Progenitor cell of endocrine pancreas (in vitro differentiated cells): ENCODE results near the gene ZDHHC3. TPM values are rescaled to one million over a fixed set of nuclear protein-coding genes. Genes with fewer than 3 reads are reported as not detected.
A peak's percentile ranks its signal among the peaks of the same experiment; 100 is the strongest.

Experiments used
- DNase-seq: peaks from one replicate; pipeline ENCODE4 v3.0.0; 2021; ENCODE audit warnings: low spot score; ENCODE audit not compliant: unreplicated experiment
- H3K27ac Mint-ChIP-seq: 2 replicates; pipeline ENCODE4 v1.8.0; 2021; ENCODE audit warnings: mild to moderate bottlenecking, moderate library complexity, mixed read lengths
- H3K27me3 Mint-ChIP-seq: 2 replicates; pipeline ENCODE4 v1.8.0; 2021; ENCODE audit warnings: mixed read lengths
- H3K36me3 Mint-ChIP-seq: 2 replicates; pipeline ENCODE4 v1.8.0; 2022; ENCODE audit warnings: mixed read lengths; ENCODE audit not compliant: insufficient read depth
- H3K4me1 Mint-ChIP-seq: 2 replicates; pipeline ENCODE4 v1.8.0; 2021; ENCODE audit warnings: low read depth, mixed read lengths
- H3K4me3 Mint-ChIP-seq: 2 replicates; pipeline ENCODE4 v1.8.0; 2021; ENCODE audit warnings: low read depth, mild to moderate bottlenecking, moderate library complexity, mixed read lengths
- H3K9me3 Mint-ChIP-seq: 2 replicates; pipeline ENCODE4 v1.8.0; 2021; ENCODE audit warnings: low read depth, mixed read lengths
- CTCF ChIP-seq: fragments of 200-600 bp; sonication (generic); IDR thresholded peaks from one replicate; pipeline ENCODE4 v1.5.0; 2021; ENCODE audit warnings: antibody characterized with exemption, mild to moderate bottlenecking; ENCODE audit not compliant: unreplicated experiment
- total RNA-seq: library from RNA; stranded (reverse); gene quantifications from 2 replicates; pipeline ENCODE4 v1.2.1, GENCODE V29; 2021

ZDHHC3 gene
- total RNA-seq, 1 donor from 2014 or later, result 64.9 TPM

- Mint-ChIP-seq H3K36me3 (no peaks in the 10 kb centered on the region), H3K4me3 (no peak overlapping the region), H3K27me3 (no peaks in the 10 kb centered on the region), H3K9me3 (no peaks in the 10 kb centered on the region), H3K27ac (no peak overlapping the region), H3K4me1 (peaks cover 24% of the 10 kb centered on the region)
- no peak for DNase-seq
- TF ChIP-seq CTCF, result no peak
These were observed 10.8 kb downstream of the ZDHHC3 start for GRCh38 chr3:44965165-44965564.

- no peak for TF ChIP-seq CTCF
- H3K27ac Mint-ChIP-seq, result peak overlapping the region; percentile 86
- peaks cover 24% of the 10 kb centered on the region for H3K4me1 Mint-ChIP-seq
- H3K27me3 Mint-ChIP-seq, result no peaks in the 10 kb centered on the region
- no peak for DNase-seq
- no peaks in the 10 kb centered on the region for H3K36me3 Mint-ChIP-seq
- no peaks in the 10 kb centered on the region for H3K9me3 Mint-ChIP-seq
- peak overlapping the region; percentile 11 for H3K4me3 Mint-ChIP-seq
These were observed 12.2 kb downstream of the ZDHHC3 start for GRCh38 chr3:44963571-44964325.

GRCh38 chr3:44962621-44963393 is 13.2 kb downstream of the ZDHHC3 start:
- peaks cover 24% of the 10 kb centered on the region for H3K4me1 Mint-ChIP-seq
- no peaks in the 10 kb centered on the region for H3K27me3 Mint-ChIP-seq
- no peak for DNase-seq

GRCh38 chr3:44961888-44962287 is 14.1 kb downstream of the ZDHHC3 start:
- Mint-ChIP-seq H3K4me1 (peaks cover 22% of the 10 kb centered on the region), H3K27me3 (no peaks in the 10 kb centered on the region), H3K4me3 (no peak overlapping the region), H3K27ac (no peak overlapping the region), H3K36me3 (no peaks in the 10 kb centered on the region), H3K9me3 (no peaks in the 10 kb centered on the region)
- no peak for DNase-seq
- no peak for TF ChIP-seq CTCF

More at GRCh38 chr3:44962621-44963393, 13.2 kb downstream of the ZDHHC3 start:
- TF ChIP-seq CTCF, result no peak
- Mint-ChIP-seq H3K36me3 (no peaks in the 10 kb centered on the region), H3K9me3 (no peaks in the 10 kb centered on the region), H3K4me3 (no peak overlapping the region), H3K27ac (peak overlapping the region; percentile 79)

- Mint-ChIP-seq H3K4me1 (peaks cover 21% of the 10 kb centered on the region), H3K27ac (peak overlapping the region; percentile 11), H3K36me3 (no peaks in the 10 kb centered on the region), H3K27me3 (no peaks in the 10 kb centered on the region), H3K4me3 (no peak overlapping the region), H3K9me3 (no peaks in the 10 kb centered on the region)
- no peak for TF ChIP-seq CTCF
- DNase-seq, result no peak
These were observed 15.5 kb downstream of the ZDHHC3 start for GRCh38 chr3:44960387-44961026.
